ENCODE data around the gene INAFM2.

DNA sequence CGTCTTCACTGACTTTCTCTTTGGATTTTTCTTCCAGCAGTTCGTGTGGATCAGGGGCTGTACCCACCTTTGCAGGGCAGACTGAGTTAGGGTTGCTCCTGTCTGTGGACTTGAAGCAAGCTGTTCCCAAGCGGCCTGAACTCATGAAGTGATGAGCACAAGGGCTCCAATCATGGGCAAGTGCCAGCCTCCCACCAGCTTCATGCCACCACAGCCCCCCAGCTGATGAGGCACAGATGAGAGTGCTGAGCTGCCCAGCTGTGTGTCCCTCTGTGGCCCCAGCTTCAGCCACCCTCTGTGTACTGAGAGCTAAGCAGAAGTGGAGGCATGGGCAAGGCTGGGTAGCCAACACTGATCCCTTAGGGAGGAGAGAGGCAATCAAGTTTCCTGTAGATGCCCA lies 12.5 kb upstream of the INAFM2 start:
- TF ChIP-seq, protein P1, sequence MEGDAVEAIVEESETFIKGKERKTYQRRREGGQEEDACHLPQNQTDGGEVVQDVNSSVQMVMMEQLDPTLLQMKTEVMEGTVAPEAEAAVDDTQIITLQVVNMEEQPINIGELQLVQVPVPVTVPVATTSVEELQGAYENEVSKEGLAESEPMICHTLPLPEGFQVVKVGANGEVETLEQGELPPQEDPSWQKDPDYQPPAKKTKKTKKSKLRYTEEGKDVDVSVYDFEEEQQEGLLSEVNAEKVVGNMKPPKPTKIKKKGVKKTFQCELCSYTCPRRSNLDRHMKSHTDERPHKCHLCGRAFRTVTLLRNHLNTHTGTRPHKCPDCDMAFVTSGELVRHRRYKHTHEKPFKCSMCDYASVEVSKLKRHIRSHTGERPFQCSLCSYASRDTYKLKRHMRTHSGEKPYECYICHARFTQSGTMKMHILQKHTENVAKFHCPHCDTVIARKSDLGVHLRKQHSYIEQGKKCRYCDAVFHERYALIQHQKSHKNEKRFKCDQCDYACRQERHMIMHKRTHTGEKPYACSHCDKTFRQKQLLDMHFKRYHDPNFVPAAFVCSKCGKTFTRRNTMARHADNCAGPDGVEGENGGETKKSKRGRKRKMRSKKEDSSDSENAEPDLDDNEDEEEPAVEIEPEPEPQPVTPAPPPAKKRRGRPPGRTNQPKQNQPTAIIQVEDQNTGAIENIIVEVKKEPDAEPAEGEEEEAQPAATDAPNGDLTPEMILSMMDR (IDR thresholded peaks at IDR 0.05; ENCODE audit: poor library complexity, severe bottlenecking): no peak
- TF ChIP-seq EP300 (conservative IDR thresholded peaks at IDR 0.05; ENCODE audit: poor library complexity, severe bottlenecking): no peak
- TF ChIP-seq, protein P2, sequence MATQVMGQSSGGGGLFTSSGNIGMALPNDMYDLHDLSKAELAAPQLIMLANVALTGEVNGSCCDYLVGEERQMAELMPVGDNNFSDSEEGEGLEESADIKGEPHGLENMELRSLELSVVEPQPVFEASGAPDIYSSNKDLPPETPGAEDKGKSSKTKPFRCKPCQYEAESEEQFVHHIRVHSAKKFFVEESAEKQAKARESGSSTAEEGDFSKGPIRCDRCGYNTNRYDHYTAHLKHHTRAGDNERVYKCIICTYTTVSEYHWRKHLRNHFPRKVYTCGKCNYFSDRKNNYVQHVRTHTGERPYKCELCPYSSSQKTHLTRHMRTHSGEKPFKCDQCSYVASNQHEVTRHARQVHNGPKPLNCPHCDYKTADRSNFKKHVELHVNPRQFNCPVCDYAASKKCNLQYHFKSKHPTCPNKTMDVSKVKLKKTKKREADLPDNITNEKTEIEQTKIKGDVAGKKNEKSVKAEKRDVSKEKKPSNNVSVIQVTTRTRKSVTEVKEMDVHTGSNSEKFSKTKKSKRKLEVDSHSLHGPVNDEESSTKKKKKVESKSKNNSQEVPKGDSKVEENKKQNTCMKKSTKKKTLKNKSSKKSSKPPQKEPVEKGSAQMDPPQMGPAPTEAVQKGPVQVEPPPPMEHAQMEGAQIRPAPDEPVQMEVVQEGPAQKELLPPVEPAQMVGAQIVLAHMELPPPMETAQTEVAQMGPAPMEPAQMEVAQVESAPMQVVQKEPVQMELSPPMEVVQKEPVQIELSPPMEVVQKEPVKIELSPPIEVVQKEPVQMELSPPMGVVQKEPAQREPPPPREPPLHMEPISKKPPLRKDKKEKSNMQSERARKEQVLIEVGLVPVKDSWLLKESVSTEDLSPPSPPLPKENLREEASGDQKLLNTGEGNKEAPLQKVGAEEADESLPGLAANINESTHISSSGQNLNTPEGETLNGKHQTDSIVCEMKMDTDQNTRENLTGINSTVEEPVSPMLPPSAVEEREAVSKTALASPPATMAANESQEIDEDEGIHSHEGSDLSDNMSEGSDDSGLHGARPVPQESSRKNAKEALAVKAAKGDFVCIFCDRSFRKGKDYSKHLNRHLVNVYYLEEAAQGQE (IDR thresholded peaks at IDR 0.05; ENCODE audit: borderline replicate concordance): no peak
- TF ChIP-seq RAD21 (conservative IDR thresholded peaks at IDR 0.05): no peak
- no peak for TF ChIP-seq POLR2AphosphoS5 (IDR thresholded peaks at IDR 0.05)
- no peak for TF ChIP-seq EZH2 (IDR thresholded peaks at IDR 0.05; ENCODE audit: borderline replicate concordance, insufficient read depth, low read length, poor library complexity, severe bottlenecking)
- TF ChIP-seq MXI1 (conservative IDR thresholded peaks at IDR 0.05; ENCODE audit: poor library complexity, severe bottlenecking): no peak
